ENCODE results near the gene POLR2A. TPM values are rescaled to one million over a fixed set of nuclear protein-coding genes. Genes with fewer than 3 reads are reported as not detected.
A peak's percentile ranks its signal among the peaks of the same experiment; 100 is the strongest.

The POLR2A gene
- 100 to 1,000 TPM; 219 to 223 TPM for total RNA-seq

DNA sequence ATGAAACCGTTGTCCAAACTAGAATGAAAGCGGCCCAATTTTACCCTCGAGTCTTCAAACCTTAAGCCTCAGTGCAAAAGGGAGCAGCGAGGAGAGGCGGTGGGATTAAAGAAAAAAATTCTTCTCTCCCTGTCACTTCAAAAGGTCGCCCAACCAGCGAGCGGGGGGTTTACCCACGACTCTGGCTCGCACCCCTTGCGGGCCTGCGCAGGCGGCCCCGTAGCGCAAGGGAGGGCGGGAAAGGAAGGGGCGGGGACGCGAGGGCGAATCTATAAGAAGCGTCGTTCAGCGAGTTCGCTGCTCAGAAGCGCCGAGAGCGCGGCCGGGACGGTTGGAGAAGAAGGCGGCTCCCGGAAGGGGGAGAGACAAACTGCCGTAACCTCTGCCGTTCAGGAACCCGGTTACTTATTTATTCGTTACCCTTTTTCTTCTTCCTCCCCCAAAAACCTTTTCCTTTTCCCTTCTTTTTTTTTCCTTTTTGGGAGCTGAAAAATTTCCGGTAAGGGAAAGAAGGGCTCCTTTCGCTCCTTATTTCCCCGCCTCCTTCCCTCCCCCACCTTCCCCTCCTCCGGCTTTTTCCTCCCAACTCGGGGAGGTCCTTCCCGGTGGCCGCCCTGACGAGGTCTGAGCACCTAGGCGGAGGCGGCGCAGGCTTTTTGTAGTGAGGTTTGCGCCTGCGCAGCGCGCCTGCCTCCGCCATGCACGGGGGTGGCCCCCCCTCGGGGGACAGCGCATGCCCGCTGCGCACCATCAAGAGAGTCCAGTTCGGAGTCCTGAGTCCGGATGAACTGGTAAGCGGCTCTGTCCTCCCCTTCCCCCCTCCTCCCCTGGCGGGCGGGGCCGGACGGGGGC is at the start of gene POLR2A:
POLR2A (plus strand) TSS at position 300 of the 852 bp plus-strand sequence.
- ChIA-PET POLR2A (interaction anchor here (0.7 to 4.2 kb wide), 39 partner anchors 8 to 236 kb away, joined by 3 to 55 read pairs (median 6); partner anchors contain the start of genes ACAP1, FGF11, MPDU1 and PLSCR3), CTCF (interaction anchor here (1.0 to 3.5 kb wide), 5 partner anchors 48 to 131 kb away, joined by 3 to 27 read pairs (median 4); partner anchors contain the start of genes SENP3 and TMEM102)
- ATAC-seq (peak; percentile 67), DNase-seq (peak; percentile 96)
- intact Hi-C loops (cut with micrococcal nuclease), result loop anchor here (5.0 to 10.0 kb wide), 2 partner anchors 47 to 129 kb away; partner anchors contain the start of genes FGF11, KCTD11, TMEM102 and TMEM95
- H3K9me3 Mint-ChIP-seq, result no peaks in the 10 kb centered on the region
- peak within 1 kb of the TSS; percentile 96 for H3K4me3 Mint-ChIP-seq
- H3K27ac Mint-ChIP-seq, result peak within 1 kb of the TSS; percentile 99
- H3K27me3 Mint-ChIP-seq, result no peaks in the 10 kb centered on the region
- H3K36me3 Mint-ChIP-seq (ENCODE audit: low read depth), result peaks cover 35% of the 10 kb centered on the region
- no peak for TF ChIP-seq CTCF (IDR thresholded peaks at IDR 0.05)
- H3K4me1 Mint-ChIP-seq (ENCODE audit: low read depth), result peaks cover 63% of the 10 kb centered on the region

DNA sequence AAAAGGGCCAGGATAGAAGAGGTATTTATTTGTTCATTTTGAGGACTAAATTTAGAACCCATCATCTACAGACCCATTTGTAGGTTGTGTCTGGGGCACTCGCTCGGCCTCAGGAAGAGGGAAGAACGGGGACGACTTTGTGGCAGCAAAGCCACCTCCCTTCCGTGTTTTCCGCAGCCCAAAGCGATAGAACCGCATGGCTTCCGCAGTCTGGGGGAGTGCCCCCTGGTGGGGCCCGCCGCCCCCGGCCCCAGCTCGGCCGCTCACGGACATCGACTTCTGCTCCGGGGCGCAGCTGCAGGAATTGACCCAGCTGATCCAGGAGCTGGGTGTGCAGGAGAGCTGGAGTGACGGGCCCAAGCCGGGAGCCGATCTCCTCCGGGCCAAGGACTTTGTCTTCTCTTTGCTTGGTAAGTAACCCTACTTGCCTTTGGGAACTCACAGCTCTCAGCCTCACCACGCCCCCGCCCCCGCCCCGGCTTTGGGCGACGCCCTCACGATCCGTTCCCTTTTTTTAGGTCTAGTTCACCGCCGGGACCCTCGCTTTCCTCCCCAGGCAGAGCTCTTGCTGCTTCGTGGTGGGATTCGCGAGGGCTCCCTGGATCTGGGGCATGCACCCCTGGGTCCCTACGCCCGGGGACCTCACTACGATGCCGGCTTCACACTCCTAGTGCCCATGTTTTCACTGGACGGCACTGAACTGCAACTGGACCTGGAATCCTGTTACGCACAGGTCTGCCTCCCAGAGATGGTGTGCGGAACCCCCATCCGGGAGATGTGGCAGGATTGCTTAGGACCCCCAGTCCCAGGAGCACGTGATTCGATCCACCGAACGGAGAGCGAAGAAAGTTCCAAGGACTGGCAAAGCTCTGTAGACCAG is 48.2 kb upstream of the POLR2A start:
- no peaks in the 10 kb centered on the region for H3K9me3 Mint-ChIP-seq
- peak; percentile 44 for TF ChIP-seq CTCF (IDR thresholded peaks at IDR 0.05)
- CTCF ChIA-PET, result interaction anchor here (0.6 to 4.4 kb wide), 34 partner anchors 10 to 459 kb away, joined by 3 to 68 read pairs (median 4); partner anchors contain the start of genes CHRNB1, MPDU1, NEURL4 and POLR2A
- intact Hi-C loops (cut with micrococcal nuclease), result loop anchor here (1.0 to 5.0 kb wide), 4 partner anchors 32 to 126 kb away; partner anchors contain the start of genes KCTD11, POLR2A, SENP3 and SLC35G6
- POLR2A ChIA-PET, result interaction anchor here (0.6 to 8.8 kb wide), 31 partner anchors 9 to 407 kb away, joined by 3 to 83 read pairs (median 4); partner anchors contain the start of genes CHRNB1, MPDU1, POLR2A and SENP3
- H3K27ac Mint-ChIP-seq, result peak overlapping the region; percentile 97
- peak overlapping the region; percentile 94 for H3K4me3 Mint-ChIP-seq
- ATAC-seq, result peak; percentile 18
- peak; percentile 78 for DNase-seq
- H3K36me3 Mint-ChIP-seq (ENCODE audit: low read depth), result peaks cover 21% of the 10 kb centered on the region
- peaks cover 30% of the 10 kb centered on the region for H3K4me1 Mint-ChIP-seq (ENCODE audit: low read depth)
- peaks cover 19% of the 10 kb centered on the region for H3K27me3 Mint-ChIP-seq

DNA sequence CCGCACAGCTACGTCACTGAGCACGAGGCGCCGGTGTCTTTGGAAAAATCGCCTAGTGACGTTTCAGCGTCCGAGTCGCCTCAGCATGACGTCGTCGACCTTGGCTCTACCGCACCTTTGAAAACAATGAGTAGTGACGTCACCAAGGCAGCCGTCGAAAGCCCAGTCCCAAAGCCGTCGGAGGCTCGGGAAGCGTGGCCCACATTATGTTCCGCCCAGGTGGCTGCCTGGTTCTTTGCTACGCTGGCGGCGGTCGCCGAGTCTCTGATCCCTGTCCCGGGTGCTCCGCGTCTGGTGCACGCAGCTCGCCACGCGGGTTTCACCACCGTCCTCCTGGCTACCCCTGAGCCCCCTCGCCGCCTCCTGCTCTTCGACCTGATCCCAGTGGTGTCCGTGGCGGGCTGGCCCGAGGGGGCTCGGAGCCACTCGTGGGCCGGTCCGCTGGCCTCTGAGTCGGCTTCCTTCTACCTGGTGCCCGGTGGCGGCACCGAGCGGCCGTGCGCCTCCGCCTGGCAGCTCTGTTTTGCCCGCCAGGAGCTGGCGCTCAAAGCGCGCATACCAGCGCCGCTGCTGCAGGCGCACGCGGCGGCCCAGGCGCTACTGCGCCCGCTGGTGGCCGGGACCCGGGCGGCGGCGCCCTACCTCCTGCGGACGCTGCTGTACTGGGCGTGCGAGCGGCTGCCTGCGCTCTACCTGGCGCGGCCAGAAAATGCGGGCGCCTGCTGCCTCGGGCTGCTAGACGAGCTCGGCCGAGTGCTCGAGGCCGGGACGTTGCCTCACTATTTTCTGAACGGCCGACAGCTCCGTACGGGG is 47.4 kb upstream of the POLR2A start:
- H3K36me3 Mint-ChIP-seq (ENCODE audit: low read depth), result peaks cover 21% of the 10 kb centered on the region
- peaks cover 25% of the 10 kb centered on the region for H3K27me3 Mint-ChIP-seq
- POLR2A ChIA-PET, result interaction anchor here (0.6 to 8.8 kb wide), 33 partner anchors 8 to 406 kb away, joined by 3 to 83 read pairs (median 4); partner anchors contain the start of genes CHRNB1, MPDU1, POLR2A and SENP3
- H3K27ac Mint-ChIP-seq, result peak overlapping the region; percentile 97
- peak; percentile 86 for DNase-seq
- CTCF ChIA-PET, result interaction anchor here (0.6 to 4.4 kb wide), 46 partner anchors 9 to 250 kb away, joined by 3 to 68 read pairs (median 4); partner anchors contain the start of genes CHRNB1, MPDU1, NEURL4 and POLR2A
- peak overlapping the region; percentile 94 for H3K4me3 Mint-ChIP-seq
- peak; percentile 85 for TF ChIP-seq CTCF (IDR thresholded peaks at IDR 0.05)
- peak; percentile 63 for ATAC-seq
- no peaks in the 10 kb centered on the region for H3K9me3 Mint-ChIP-seq
- H3K4me1 Mint-ChIP-seq (ENCODE audit: low read depth), result peaks cover 31% of the 10 kb centered on the region
- intact Hi-C loops (cut with micrococcal nuclease), result loop anchor here (5.0 kb wide), 3 partner anchors 46 to 126 kb away; partner anchors contain the start of genes KCTD11, POLR2A, SENP3 and SLC35G6

GRCh38 chr17:7437369-7437863 is 46.8 kb upstream of the POLR2A start:
- peaks cover 21% of the 10 kb centered on the region for H3K36me3 Mint-ChIP-seq (ENCODE audit: low read depth)
- H3K9me3 Mint-ChIP-seq, result no peaks in the 10 kb centered on the region
- ChIA-PET POLR2A (interaction anchor here (0.6 to 8.8 kb wide), 21 partner anchors 8 to 396 kb away, joined by 3 to 83 read pairs (median 5); partner anchors contain the start of genes CHRNB1, MPDU1, POLR2A and SENP3), CTCF (interaction anchor here (0.6 to 4.4 kb wide), 33 partner anchors 8 to 152 kb away, joined by 3 to 68 read pairs (median 5); partner anchors contain the start of genes CHRNB1, MPDU1, NEURL4 and POLR2A)
- peak overlapping the region; percentile 94 for H3K4me3 Mint-ChIP-seq
- ATAC-seq, result no peak
- intact Hi-C loops (cut with micrococcal nuclease), result loop anchor here (5.0 kb wide), 3 partner anchors 45 to 125 kb away; partner anchors contain the start of genes KCTD11, POLR2A, SENP3 and SLC35G6
- peak; percentile 16 for DNase-seq
- peaks cover 29% of the 10 kb centered on the region for H3K27me3 Mint-ChIP-seq
- H3K4me1 Mint-ChIP-seq (ENCODE audit: low read depth), result peaks cover 31% of the 10 kb centered on the region
- TF ChIP-seq CTCF (IDR thresholded peaks at IDR 0.05), result no peak
- H3K27ac Mint-ChIP-seq, result no peak overlapping the region
